ENCODE results near the gene HSD17B11. TPM values are rescaled to one million over a fixed set of nuclear protein-coding genes. Genes with fewer than 3 reads are reported as not detected.
"Not testable (repeated sequence)": the region's sequence is repeated elsewhere in the genome, so short reads cannot be mapped to it uniquely, and the experiment has no call there.

Gene HSD17B11
- total RNA-seq, 1 donor from 2014 or later: 21.8 TPM

- no peaks in the 10 kb centered on the region for H3K27me3 Mint-ChIP-seq (ENCODE audit: unreplicated experiment)
- no peak overlapping the region for H3K27ac Mint-ChIP-seq (ENCODE audit: unreplicated experiment)
- no peak overlapping the region for H3K4me3 Mint-ChIP-seq (ENCODE audit: unreplicated experiment)
- H3K9me3 Mint-ChIP-seq (ENCODE audit: unreplicated experiment): peaks cover 2% of the 10 kb centered on the region
- H3K4me1 Mint-ChIP-seq (ENCODE audit: unreplicated experiment): no peaks in the 10 kb centered on the region
- TF ChIP-seq CTCF (IDR thresholded peaks at IDR 0.05): no peak
- DNase-seq (ENCODE audit: extremely low spot score, unreplicated experiment): no peak
- no peaks in the 10 kb centered on the region for H3K36me3 Mint-ChIP-seq (ENCODE audit: unreplicated experiment)
Observed at GRCh38 chr4:87326460-87326859, 64.5 kb downstream of the HSD17B11 start.

- TF ChIP-seq CTCF (IDR thresholded peaks at IDR 0.05): no peak
- no peak within 1 kb of the TSS for H3K27ac Mint-ChIP-seq (ENCODE audit: unreplicated experiment)
Observed at GRCh38 chr4:87322754-87323153, 68.2 kb downstream of the HSD17B11 start, which contains the start of gene HSD17B13. HSD17B13 (minus strand) TSS chr4:87322882; CDS start chr4:87322841, 41 bp downstream.

GRCh38 chr4:87321888-87322287 lies 69.1 kb downstream of the HSD17B11 start:
- Mint-ChIP-seq H3K27me3 (ENCODE audit: unreplicated experiment) (no peaks in the 10 kb centered on the region), H3K4me3 (ENCODE audit: unreplicated experiment) (no peak overlapping the region), H3K4me1 (ENCODE audit: unreplicated experiment) (no peaks in the 10 kb centered on the region), H3K36me3 (ENCODE audit: unreplicated experiment) (no peaks in the 10 kb centered on the region), H3K9me3 (ENCODE audit: unreplicated experiment) (no peaks in the 10 kb centered on the region), H3K27ac (ENCODE audit: unreplicated experiment) (no peak overlapping the region)
- TF ChIP-seq CTCF (IDR thresholded peaks at IDR 0.05): no peak
- DNase-seq (ENCODE audit: extremely low spot score, unreplicated experiment): no peak

More at GRCh38 chr4:87322754-87323153, 68.2 kb downstream of the HSD17B11 start, which contains the start of gene HSD17B13:
- no peak within 1 kb of the TSS for H3K4me3 Mint-ChIP-seq (ENCODE audit: unreplicated experiment)
- H3K27me3 Mint-ChIP-seq (ENCODE audit: unreplicated experiment): no peaks in the 10 kb centered on the region
- no peaks in the 10 kb centered on the region for H3K9me3 Mint-ChIP-seq (ENCODE audit: unreplicated experiment)
- H3K4me1 Mint-ChIP-seq (ENCODE audit: unreplicated experiment): no peaks in the 10 kb centered on the region
- no peaks in the 10 kb centered on the region for H3K36me3 Mint-ChIP-seq (ENCODE audit: unreplicated experiment)
- DNase-seq (ENCODE audit: extremely low spot score, unreplicated experiment): no peak

- H3K27ac Mint-ChIP-seq (ENCODE audit: unreplicated experiment): no peak overlapping the region
- no peaks in the 10 kb centered on the region for H3K4me1 Mint-ChIP-seq (ENCODE audit: unreplicated experiment)
- H3K4me3 Mint-ChIP-seq (ENCODE audit: unreplicated experiment): no peak overlapping the region
- H3K27me3 Mint-ChIP-seq (ENCODE audit: unreplicated experiment): no peaks in the 10 kb centered on the region
- no peaks in the 10 kb centered on the region for H3K36me3 Mint-ChIP-seq (ENCODE audit: unreplicated experiment)
- H3K9me3 Mint-ChIP-seq (ENCODE audit: unreplicated experiment): no peaks in the 10 kb centered on the region
- no peak for DNase-seq (ENCODE audit: extremely low spot score, unreplicated experiment)
- no peak for TF ChIP-seq CTCF (IDR thresholded peaks at IDR 0.05)
Observed at GRCh38 chr4:87317527-87317926, 73.5 kb downstream of the HSD17B11 start.

- TF ChIP-seq CTCF (IDR thresholded peaks at IDR 0.05): no peak
- no peak for DNase-seq (ENCODE audit: extremely low spot score, unreplicated experiment)
- Mint-ChIP-seq H3K4me3 (ENCODE audit: unreplicated experiment) (no peak overlapping the region), H3K27me3 (ENCODE audit: unreplicated experiment) (no peaks in the 10 kb centered on the region), H3K9me3 (ENCODE audit: unreplicated experiment) (no peaks in the 10 kb centered on the region), H3K27ac (ENCODE audit: unreplicated experiment) (no peak overlapping the region), H3K4me1 (ENCODE audit: unreplicated experiment) (no peaks in the 10 kb centered on the region), H3K36me3 (ENCODE audit: unreplicated experiment) (no peaks in the 10 kb centered on the region)
Observed at GRCh38 chr4:87316961-87317360, 74.0 kb downstream of the HSD17B11 start.

GRCh38 chr4:87315000-87315399 lies 76.0 kb downstream of the HSD17B11 start:
- not testable (repeated sequence) for H3K4me1 Mint-ChIP-seq (ENCODE audit: unreplicated experiment); DNase-seq (ENCODE audit: extremely low spot score, unreplicated experiment); H3K27ac Mint-ChIP-seq (ENCODE audit: unreplicated experiment); H3K27me3 Mint-ChIP-seq (ENCODE audit: unreplicated experiment); H3K9me3 Mint-ChIP-seq (ENCODE audit: unreplicated experiment); H3K36me3 Mint-ChIP-seq (ENCODE audit: unreplicated experiment); H3K4me3 Mint-ChIP-seq (ENCODE audit: unreplicated experiment)
